GM12878 (cell line): ENCODE data around the gene SEMA7A. TPM values are rescaled to one million over a fixed set of nuclear protein-coding genes. Genes with fewer than 3 reads are reported as not detected.

ENCODE experiments used
- BHLHE40 ChIP-seq, 2 experiments: fragments of 450-650 bp in 1 of 2; IDR thresholded peaks; 2 replicates each; pipeline ENCODE4 v1.6.1; 2011 to 2017; ENCODE audit warnings: low read depth in 2 of 2, borderline replicate concordance in 1 of 2, improper control_type of control experiment in 1 of 2, low read length in 1 of 2, mild to moderate bottlenecking in 1 of 2
- CEBPB ChIP-seq, 2 experiments: fragments of 150-350 bp in 1 of 2; IDR thresholded peaks; 2 replicates each; pipeline ENCODE4 v1.6.1; 2012 to 2014; ENCODE audit warnings: low read depth in 2 of 2, low read length in 2 of 2, borderline replicate concordance in 1 of 2, inconsistent platforms in 1 of 2
- ETV6 ChIP-seq, 2 experiments: fragments of 450-650 bp in 1 of 2; IDR thresholded peaks in 1 of 2; conservative IDR thresholded peaks in 1 of 2; 2 replicates each; pipeline ENCODE4 v1.6.1; 2014; ENCODE audit warnings: antibody characterized with exemption in 1 of 2, borderline replicate concordance in 1 of 2, low read depth in 1 of 2, mild to moderate bottlenecking in 1 of 2, moderate library complexity in 1 of 2
- HDAC6 ChIP-seq: fragments of 200-600 bp; sonication (generic); IDR thresholded peaks from one replicate; pipeline ENCODE4 v1.8.0; 2017; ENCODE audit warnings: antibody characterized with exemption; ENCODE audit not compliant: unreplicated experiment
- IRF4 ChIP-seq: IDR thresholded peaks from 2 replicates; pipeline ENCODE4 v1.6.1; 2011; ENCODE audit warnings: low read depth, low read length
- JUNB ChIP-seq: IDR thresholded peaks from 2 replicates; pipeline ENCODE4 v1.6.1; 2016; ENCODE audit warnings: antibody characterized with exemption, mild to moderate bottlenecking
- JUND ChIP-seq: IDR thresholded peaks from 2 replicates; pipeline ENCODE4 v1.6.1; 2012; ENCODE audit warnings: low read depth, mild to moderate bottlenecking, low read length, improper control_type of control experiment, moderate library complexity
- NBN ChIP-seq: fragments of 450-650 bp; IDR thresholded peaks from 2 replicates; pipeline ENCODE4 v1.6.1; 2016
- NFYA ChIP-seq: IDR thresholded peaks from 2 replicates; pipeline ENCODE4 v1.6.1; 2011; ENCODE audit warnings: low read depth, mild to moderate bottlenecking, low read length, improper control_type of control experiment, borderline replicate concordance
- NFYB ChIP-seq: IDR thresholded peaks from 2 replicates; pipeline ENCODE4 v1.6.1; 2011; ENCODE audit warnings: low read depth, mild to moderate bottlenecking, low read length, improper control_type of control experiment, moderate library complexity; ENCODE audit not compliant: insufficient read depth
- NR2F1 ChIP-seq: fragments of 450-650 bp; conservative IDR thresholded peaks from 2 replicates; pipeline ENCODE4 v1.6.1; 2017; ENCODE audit warnings: mild to moderate bottlenecking
- POLR2AphosphoS5 ChIP-seq: IDR thresholded peaks from 2 replicates; pipeline ENCODE4 v1.6.1; 2011; ENCODE audit warnings: mild to moderate bottlenecking, low read length, inconsistent platforms
- POU2F2 ChIP-seq: IDR thresholded peaks from 3 replicates; pipeline ENCODE4 v1.6.1; 2011; ENCODE audit warnings: low read depth, mild to moderate bottlenecking, low read length, borderline replicate concordance
- RAD51 ChIP-seq: fragments of 450-650 bp; IDR thresholded peaks from 2 replicates; pipeline ENCODE4 v1.6.1; 2016; ENCODE audit warnings: moderate library complexity, mild to moderate bottlenecking, inconsistent platforms
- RELA ChIP-seq: fragments of 450-650 bp; IDR thresholded peaks from 2 replicates; pipeline ENCODE4 v1.8.0; 2014; ENCODE audit warnings: borderline replicate concordance; ENCODE audit not compliant: partially characterized antibody
- RUNX3 ChIP-seq: IDR thresholded peaks from 2 replicates; pipeline ENCODE4 v1.6.1; 2012; ENCODE audit warnings: low read length, inconsistent platforms
- SIX5 ChIP-seq: IDR thresholded peaks from 2 replicates; pipeline ENCODE4 v1.6.1; 2011; ENCODE audit warnings: mild to moderate bottlenecking, low read depth, low read length, moderate library complexity; ENCODE audit not compliant: severe bottlenecking
- TARDBP ChIP-seq: IDR thresholded peaks from 2 replicates; pipeline ENCODE4 v1.6.1; 2016; ENCODE audit warnings: borderline replicate concordance
- polyA plus RNA-seq, 11 experiments: library from polyadenylated mRNA; depleted of rRNA in 4 of 11; unstranded in 6 of 11; stranded (reverse) in 5 of 11; fragments of >200 nt; fragmentation: Nextera tagmentation in 4 of 11; fragmentation: Illumina TruSeq in 1 of 11; extraction: Ambion mirVana in 4 of 11; extraction: Trizol in 1 of 11; gene quantifications; 1 replicate in 1 of 11; 2 replicates in 10 of 11; pipeline versions ENCODE4 v1.2.1 to v1.2.3, GENCODE V29; 2011 to 2016; ENCODE audit warnings: inconsistent platforms in 2 of 11, missing spikeins in 2 of 11, low read depth in 1 of 11
- total RNA-seq, 4 experiments: library from RNA; depleted of rRNA in 3 of 4; stranded (reverse); fragments of >200 nt in 3 of 4; fragmentation: Illumina TruSeq in 1 of 4; extraction: Trizol in 1 of 4; gene quantifications; 2 replicates each; pipeline versions ENCODE4 v1.2.1 to v1.2.3, GENCODE V29; 2013 to 2021
- TF ChIP-seq, protein P1 (sequence below): fragments of 450-650 bp; IDR thresholded peaks from 2 replicates; pipeline ENCODE4 v1.6.1; 2017; ENCODE audit warnings: mild to moderate bottlenecking, low read depth, inconsistent platforms; ENCODE audit not compliant: poor library complexity, severe bottlenecking
- TF ChIP-seq, protein P2 (sequence below): fragments of 450-650 bp; IDR thresholded peaks from 2 replicates; pipeline ENCODE4 v1.6.1; 2018; ENCODE audit warnings: borderline replicate concordance, mild to moderate bottlenecking; ENCODE audit not compliant: partially characterized antibody
- TF ChIP-seq, protein P3 (sequence below): fragments of 150-350 bp; IDR thresholded peaks from 2 replicates; pipeline ENCODE4 v1.6.1; 2014; ENCODE audit warnings: mild to moderate bottlenecking, low read depth, low read length
- TF ChIP-seq, protein P4 (sequence below): IDR thresholded peaks from 2 replicates; pipeline ENCODE4 v1.6.1; 2012; ENCODE audit warnings: low read depth, low read length, improper control_type of control experiment

SEMA7A gene
- total and polyA plus RNA-seq, 10 of the 15 experiments (the other 5 are each of a cell fraction or from before 2014, with no cell fraction given): 0.08 to 112 (median 53.5) TPM

- TF ChIP-seq, protein P1, sequence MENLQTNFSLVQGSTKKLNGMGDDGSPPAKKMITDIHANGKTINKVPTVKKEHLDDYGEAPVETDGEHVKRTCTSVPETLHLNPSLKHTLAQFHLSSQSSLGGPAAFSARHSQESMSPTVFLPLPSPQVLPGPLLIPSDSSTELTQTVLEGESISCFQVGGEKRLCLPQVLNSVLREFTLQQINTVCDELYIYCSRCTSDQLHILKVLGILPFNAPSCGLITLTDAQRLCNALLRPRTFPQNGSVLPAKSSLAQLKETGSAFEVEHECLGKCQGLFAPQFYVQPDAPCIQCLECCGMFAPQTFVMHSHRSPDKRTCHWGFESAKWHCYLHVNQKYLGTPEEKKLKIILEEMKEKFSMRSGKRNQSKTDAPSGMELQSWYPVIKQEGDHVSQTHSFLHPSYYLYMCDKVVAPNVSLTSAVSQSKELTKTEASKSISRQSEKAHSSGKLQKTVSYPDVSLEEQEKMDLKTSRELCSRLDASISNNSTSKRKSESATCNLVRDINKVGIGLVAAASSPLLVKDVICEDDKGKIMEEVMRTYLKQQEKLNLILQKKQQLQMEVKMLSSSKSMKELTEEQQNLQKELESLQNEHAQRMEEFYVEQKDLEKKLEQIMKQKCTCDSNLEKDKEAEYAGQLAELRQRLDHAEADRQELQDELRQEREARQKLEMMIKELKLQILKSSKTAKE: peak; percentile 59
- TF ChIP-seq TARDBP: 0 out of 2 replicates have a peak, but pooled peaks have one; percentile 16
- no peak for TF ChIP-seq NFYA
- peak; percentile 65; the same call in 1 of the 2 replicates for TF ChIP-seq POLR2AphosphoS5
- peak; percentile 85 to 90 for TF ChIP-seq BHLHE40 (IDR thresholded peaks at IDR 0.05; ENCODE audit: borderline replicate concordance in 1 of 2, low read depth in 2 of 2, low read length in 1 of 2)
- no peak for TF ChIP-seq RAD51
- peak; percentile 68 for TF ChIP-seq JUNB
- no peak for TF ChIP-seq SIX5
- no peak for TF ChIP-seq RUNX3
- TF ChIP-seq, protein P2, sequence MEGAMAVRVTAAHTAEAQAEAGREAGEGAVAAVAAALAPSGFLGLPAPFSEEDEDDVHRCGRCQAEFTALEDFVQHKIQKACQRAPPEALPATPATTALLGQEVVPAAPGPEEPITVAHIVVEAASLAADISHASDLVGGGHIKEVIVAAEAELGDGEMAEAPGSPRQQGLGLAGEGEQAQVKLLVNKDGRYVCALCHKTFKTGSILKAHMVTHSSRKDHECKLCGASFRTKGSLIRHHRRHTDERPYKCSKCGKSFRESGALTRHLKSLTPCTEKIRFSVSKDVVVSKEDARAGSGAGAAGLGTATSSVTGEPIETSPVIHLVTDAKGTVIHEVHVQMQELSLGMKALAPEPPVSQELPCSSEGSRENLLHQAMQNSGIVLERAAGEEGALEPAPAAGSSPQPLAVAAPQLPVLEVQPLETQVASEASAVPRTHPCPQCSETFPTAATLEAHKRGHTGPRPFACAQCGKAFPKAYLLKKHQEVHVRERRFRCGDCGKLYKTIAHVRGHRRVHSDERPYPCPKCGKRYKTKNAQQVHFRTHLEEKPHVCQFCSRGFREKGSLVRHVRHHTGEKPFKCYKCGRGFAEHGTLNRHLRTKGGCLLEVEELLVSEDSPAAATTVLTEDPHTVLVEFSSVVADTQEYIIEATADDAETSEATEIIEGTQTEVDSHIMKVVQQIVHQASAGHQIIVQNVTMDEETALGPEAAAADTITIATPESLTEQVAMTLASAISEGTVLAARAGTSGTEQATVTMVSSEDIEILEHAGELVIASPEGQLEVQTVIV: no peak
- no peak for TF ChIP-seq RELA
- TF ChIP-seq, protein P3, sequence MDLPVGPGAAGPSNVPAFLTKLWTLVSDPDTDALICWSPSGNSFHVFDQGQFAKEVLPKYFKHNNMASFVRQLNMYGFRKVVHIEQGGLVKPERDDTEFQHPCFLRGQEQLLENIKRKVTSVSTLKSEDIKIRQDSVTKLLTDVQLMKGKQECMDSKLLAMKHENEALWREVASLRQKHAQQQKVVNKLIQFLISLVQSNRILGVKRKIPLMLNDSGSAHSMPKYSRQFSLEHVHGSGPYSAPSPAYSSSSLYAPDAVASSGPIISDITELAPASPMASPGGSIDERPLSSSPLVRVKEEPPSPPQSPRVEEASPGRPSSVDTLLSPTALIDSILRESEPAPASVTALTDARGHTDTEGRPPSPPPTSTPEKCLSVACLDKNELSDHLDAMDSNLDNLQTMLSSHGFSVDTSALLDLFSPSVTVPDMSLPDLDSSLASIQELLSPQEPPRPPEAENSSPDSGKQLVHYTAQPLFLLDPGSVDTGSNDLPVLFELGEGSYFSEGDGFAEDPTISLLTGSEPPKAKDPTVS: no peak
- TF ChIP-seq, protein P4, sequence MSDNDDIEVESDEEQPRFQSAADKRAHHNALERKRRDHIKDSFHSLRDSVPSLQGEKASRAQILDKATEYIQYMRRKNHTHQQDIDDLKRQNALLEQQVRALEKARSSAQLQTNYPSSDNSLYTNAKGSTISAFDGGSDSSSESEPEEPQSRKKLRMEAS: no peak; the same call in none of the 2 replicates
- no peak for TF ChIP-seq CEBPB (IDR thresholded peaks at IDR 0.05; ENCODE audit: borderline replicate concordance in 1 of 2, low read depth in 2 of 2, low read length in 2 of 2)
- TF ChIP-seq JUND: no peak
- peak; percentile 66; the same call in 1 of the 2 replicates for TF ChIP-seq IRF4
- peak; percentile 78; the same call in 1 of the 2 replicates for TF ChIP-seq NR2F1
- TF ChIP-seq HDAC6: no peak
- peak in 1 of 2 experiments; percentile 100; a peak in 2 of 4 replicates for TF ChIP-seq ETV6 (conservative IDR thresholded peaks at IDR 0.05 in 1 of 2, IDR thresholded peaks at IDR 0.05 in 1 of 2; ENCODE audit: borderline replicate concordance in 1 of 2, low read depth in 1 of 2)
- no peak; the same call in 1 of the 2 replicates for TF ChIP-seq NBN
- TF ChIP-seq POU2F2: peak; percentile 48; the same call in 1 of the 3 replicates
- TF ChIP-seq NFYB: no peak
These were observed 30.7 kb downstream of the SEMA7A start (continued) for GRCh38 chr15:74402873-74403587.
